GM20431 (cell line): ENCODE results near the gene BABAM2.

Experiments used
- in situ Hi-C: fragments of 300-500 bp; cut with MseI, MboI; formaldehyde crosslinking; loops from one replicate; pipeline ENCODE4 v1.15.0; 2020; ENCODE audit warnings: low sequenced_read_pairs; ENCODE audit not compliant: unreplicated experiment

The BABAM2 gene

GRCh38 chr2:28173377-28173776 lies 282.8 kb downstream of the BABAM2 start:
- in situ Hi-C loops: no loop called here

- in situ Hi-C loops: no loop called here
These were observed 283.7 kb downstream of the BABAM2 start for GRCh38 chr2:28174211-28174610.

GRCh38 chr2:28175028-28175427 lies 284.5 kb downstream of the BABAM2 start:
- in situ Hi-C loops: no loop called here

GRCh38 chr2:28178946-28179345 lies 288.4 kb downstream of the BABAM2 start:
- in situ Hi-C loops: no loop called here

GRCh38 chr2:28181801-28182200 lies 291.3 kb downstream of the BABAM2 start:
- in situ Hi-C loops: no loop called here

- in situ Hi-C loops: no loop called here
These were observed 291.8 kb downstream of the BABAM2 start for GRCh38 chr2:28182348-28182747.

GRCh38 chr2:28185153-28185552 lies 294.6 kb downstream of the BABAM2 start:
- in situ Hi-C loops: no loop called here

GRCh38 chr2:28185891-28186290 lies 295.4 kb downstream of the BABAM2 start:
- in situ Hi-C loops: no loop called here

GRCh38 chr2:28187186-28187585 lies 296.7 kb downstream of the BABAM2 start:
- in situ Hi-C loops: no loop called here

GRCh38 chr2:28188436-28188835 lies 297.9 kb downstream of the BABAM2 start:
- in situ Hi-C loops: no loop called here

- in situ Hi-C loops: no loop called here
These were observed 303.3 kb downstream of the BABAM2 start for GRCh38 chr2:28193630-28194403.

- in situ Hi-C loops: no loop called here
These were observed 309.6 kb downstream of the BABAM2 start for GRCh38 chr2:28199995-28200679.

- in situ Hi-C loops: no loop called here
These were observed 311.2 kb downstream of the BABAM2 start for GRCh38 chr2:28201671-28202180.

- in situ Hi-C loops: no loop called here
These were observed 312.2 kb downstream of the BABAM2 start for GRCh38 chr2:28202719-28203118.

GRCh38 chr2:28206762-28207161 lies 316.2 kb downstream of the BABAM2 start:
- in situ Hi-C loops: no loop called here

GRCh38 chr2:28209261-28209691 lies 318.7 kb downstream of the BABAM2 start:
- in situ Hi-C loops: no loop called here

GRCh38 chr2:28209864-28210263 lies 319.3 kb downstream of the BABAM2 start:
- in situ Hi-C loops: no loop called here

- in situ Hi-C loops: no loop called here
These were observed 320.0 kb downstream of the BABAM2 start for GRCh38 chr2:28210535-28210934.

GRCh38 chr2:28216331-28216730 lies 325.8 kb downstream of the BABAM2 start:
- in situ Hi-C loops: no loop called here

GRCh38 chr2:28217042-28217740 lies 326.7 kb downstream of the BABAM2 start:
- in situ Hi-C loops: no loop called here

GRCh38 chr2:28219138-28219537 lies 328.6 kb downstream of the BABAM2 start:
- in situ Hi-C loops: no loop called here
